ENCODE data around the gene XPR1. TPM values are rescaled to one million over a fixed set of nuclear protein-coding genes. Genes with fewer than 3 reads are reported as not detected.

XPR1 gene
- total RNA-seq, 1 experiment from 2014 or later, result 30.7 TPM

GRCh38 chr1:180884588-180885300 lies 252.9 kb downstream of the XPR1 start:
- Histone ChIP-seq H3K27ac (ENCODE audit: low read depth, low read length, poor library complexity, severe bottlenecking) (no peak overlapping the region), H3K36me3 (ENCODE audit: insufficient read depth, low read length, poor library complexity, severe bottlenecking) (no peaks in the 10 kb centered on the region), H3K27me3 (replicated peaks; ENCODE audit: insufficient read depth, low read depth, low read length, poor library complexity) (no peaks in the 10 kb centered on the region), H3K9me3 (ENCODE audit: low read depth, low read length, poor library complexity, severe bottlenecking) (no peaks in the 10 kb centered on the region), H3K4me3 (ENCODE audit: low read depth, low read length, poor library complexity, severe bottlenecking) (no peak overlapping the region), H3K4me1 (ENCODE audit: insufficient read depth, low read length, poor library complexity, severe bottlenecking) (no peaks in the 10 kb centered on the region)
- no peak for DNase-seq (ENCODE audit: low spot score)
- BruUV-seq (replicated peaks), result no TSS peak
- TF ChIP-seq, protein P1, sequence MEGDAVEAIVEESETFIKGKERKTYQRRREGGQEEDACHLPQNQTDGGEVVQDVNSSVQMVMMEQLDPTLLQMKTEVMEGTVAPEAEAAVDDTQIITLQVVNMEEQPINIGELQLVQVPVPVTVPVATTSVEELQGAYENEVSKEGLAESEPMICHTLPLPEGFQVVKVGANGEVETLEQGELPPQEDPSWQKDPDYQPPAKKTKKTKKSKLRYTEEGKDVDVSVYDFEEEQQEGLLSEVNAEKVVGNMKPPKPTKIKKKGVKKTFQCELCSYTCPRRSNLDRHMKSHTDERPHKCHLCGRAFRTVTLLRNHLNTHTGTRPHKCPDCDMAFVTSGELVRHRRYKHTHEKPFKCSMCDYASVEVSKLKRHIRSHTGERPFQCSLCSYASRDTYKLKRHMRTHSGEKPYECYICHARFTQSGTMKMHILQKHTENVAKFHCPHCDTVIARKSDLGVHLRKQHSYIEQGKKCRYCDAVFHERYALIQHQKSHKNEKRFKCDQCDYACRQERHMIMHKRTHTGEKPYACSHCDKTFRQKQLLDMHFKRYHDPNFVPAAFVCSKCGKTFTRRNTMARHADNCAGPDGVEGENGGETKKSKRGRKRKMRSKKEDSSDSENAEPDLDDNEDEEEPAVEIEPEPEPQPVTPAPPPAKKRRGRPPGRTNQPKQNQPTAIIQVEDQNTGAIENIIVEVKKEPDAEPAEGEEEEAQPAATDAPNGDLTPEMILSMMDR (conservative IDR thresholded peaks at IDR 0.05; ENCODE audit: low read depth, low read length), result no peak
- no peak for TF ChIP-seq EZH2 (IDR thresholded peaks at IDR 0.05; ENCODE audit: borderline replicate concordance, low read depth, low read length, poor library complexity, severe bottlenecking)
- POLR2A ChIA-PET (ENCODE audit: low non-redundant PET), result no interaction called here
- CTCF ChIA-PET, result no interaction called here
- intact Hi-C loops (cut with micrococcal nuclease; ENCODE audit: unreplicated experiment), result loop anchor here (5.0 to 10.0 kb wide), 2 partner anchors 150 to 367 kb away; partner anchors contain the start of gene MR1

GRCh38 chr1:180886338-180886737 lies 254.5 kb downstream of the XPR1 start:
- ChIA-PET POLR2A (ENCODE audit: low non-redundant PET) (no interaction called here), CTCF (no interaction called here)
- Histone ChIP-seq H3K9me3 (ENCODE audit: low read depth, low read length, poor library complexity, severe bottlenecking) (no peaks in the 10 kb centered on the region), H3K4me3 (ENCODE audit: low read depth, low read length, poor library complexity, severe bottlenecking) (no peak overlapping the region), H3K27ac (ENCODE audit: low read depth, low read length, poor library complexity, severe bottlenecking) (no peak overlapping the region), H3K36me3 (ENCODE audit: insufficient read depth, low read length, poor library complexity, severe bottlenecking) (no peaks in the 10 kb centered on the region), H3K27me3 (replicated peaks; ENCODE audit: insufficient read depth, low read depth, low read length, poor library complexity) (no peaks in the 10 kb centered on the region), H3K4me1 (ENCODE audit: insufficient read depth, low read length, poor library complexity, severe bottlenecking) (no peaks in the 10 kb centered on the region)
- DNase-seq (ENCODE audit: low spot score), result no peak
- intact Hi-C loops (cut with micrococcal nuclease; ENCODE audit: unreplicated experiment), result loop anchor here (10.0 kb wide), 1 partner anchor 148 kb away; the partner anchor contains the start of gene MR1
- no TSS peak for BruUV-seq (replicated peaks)
- TF ChIP-seq EZH2 (IDR thresholded peaks at IDR 0.05; ENCODE audit: borderline replicate concordance, low read depth, low read length, poor library complexity, severe bottlenecking), result no peak
- TF ChIP-seq, protein P1 (conservative IDR thresholded peaks at IDR 0.05; ENCODE audit: low read depth, low read length), result no peak

DNA sequence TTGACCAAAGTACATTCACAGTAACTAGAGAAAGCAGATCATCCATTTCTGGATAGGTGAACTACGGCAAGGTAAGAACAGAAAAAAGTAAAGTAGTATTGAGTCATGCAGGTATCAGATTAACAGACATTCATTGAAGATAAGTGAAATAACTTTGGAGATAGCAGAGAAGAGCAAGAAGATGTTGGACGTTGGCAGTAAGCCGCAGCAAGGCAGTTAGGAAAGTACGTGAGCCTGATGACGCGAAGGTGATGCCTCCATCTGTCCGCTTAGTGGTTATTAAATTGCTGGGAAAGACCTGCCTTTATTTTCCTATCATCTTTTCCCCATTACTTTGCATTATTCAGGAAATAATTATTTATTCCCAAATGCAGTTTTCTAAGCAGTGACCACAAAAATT lies 256.0 kb downstream of the XPR1 start:
- POLR2A ChIA-PET (ENCODE audit: low non-redundant PET), result no interaction called here
- intact Hi-C loops (cut with micrococcal nuclease; ENCODE audit: unreplicated experiment), result loop anchor here (10.0 kb wide), 1 partner anchor 147 kb away; the partner anchor contains the start of gene MR1
- Histone ChIP-seq H3K9me3 (ENCODE audit: low read depth, low read length, poor library complexity, severe bottlenecking) (no peaks in the 10 kb centered on the region), H3K27ac (ENCODE audit: low read depth, low read length, poor library complexity, severe bottlenecking) (no peak overlapping the region), H3K4me1 (ENCODE audit: insufficient read depth, low read length, poor library complexity, severe bottlenecking) (no peaks in the 10 kb centered on the region), H3K27me3 (replicated peaks; ENCODE audit: insufficient read depth, low read depth, low read length, poor library complexity) (no peaks in the 10 kb centered on the region), H3K4me3 (ENCODE audit: low read depth, low read length, poor library complexity, severe bottlenecking) (no peak overlapping the region), H3K36me3 (ENCODE audit: insufficient read depth, low read length, poor library complexity, severe bottlenecking) (no peaks in the 10 kb centered on the region)
- BruUV-seq (replicated peaks), result no TSS peak
- TF ChIP-seq, protein P1 (conservative IDR thresholded peaks at IDR 0.05; ENCODE audit: low read depth, low read length), result no peak
- TF ChIP-seq EZH2 (IDR thresholded peaks at IDR 0.05; ENCODE audit: borderline replicate concordance, low read depth, low read length, poor library complexity, severe bottlenecking), result no peak
- CTCF ChIA-PET, result no interaction called here
- no peak for DNase-seq (ENCODE audit: low spot score)
